BJ (cell line): Measurements from ENCODE around the gene FRAT1. TPM values are rescaled to one million over a fixed set of nuclear protein-coding genes. Genes with fewer than 3 reads are reported as not detected.

Source experiments
- CTCF ChIA-PET: fragments of 350-600 bp; formaldehyde crosslinking; extraction: SDS; loops from one replicate; lab custom pipeline; 2021; ENCODE audit warnings: antibody characterized with exemption, inconsistent platforms; lab: Yijun Ruan, JAX
- POLR2A ChIA-PET: fragments of 300-600 bp; sonication (Branson Sonifier 250); formaldehyde crosslinking; extraction: SDS; loops from one replicate; lab custom pipeline; 2021; ENCODE audit warnings: antibody characterized with exemption; lab: Charles Lee
- DNase-seq: peaks from one replicate; pipeline ENCODE4 v3.0.0-alpha.2; 2011; ENCODE audit warnings: low read depth
- H3K27me3 ChIP-seq: 2 replicates; pipeline ENCODE4 v1.6.0; 2011; ENCODE audit warnings: low read length; ENCODE audit not compliant: control insufficient read depth, insufficient read depth
- H3K36me3 ChIP-seq: 2 replicates; pipeline ENCODE4 v1.5.1; 2011; ENCODE audit warnings: low read length; ENCODE audit not compliant: control insufficient read depth, insufficient read depth
- H3K4me3 ChIP-seq: 2 replicates; pipeline ENCODE4 v1.5.1; 2011; ENCODE audit warnings: low read depth, mild to moderate bottlenecking, control low read depth, low read length
- CTCF ChIP-seq: IDR thresholded peaks from 2 replicates; pipeline ENCODE4 v1.5.1; 2011; ENCODE audit warnings: low read depth, mild to moderate bottlenecking, control low read depth, inconsistent platforms, low read length, moderate library complexity; ENCODE audit not compliant: insufficient read depth
- polyA plus RNA-seq: library from polyadenylated mRNA; depleted of rRNA; stranded (reverse); fragments of >200 nt; gene quantifications from 2 replicates; pipeline ENCODE4 v1.2.3, GENCODE V29; 2011

Gene FRAT1
- polyA plus RNA-seq, 1 experiment, result 1.2 TPM

GRCh38 chr10:97321032-97321803, 2.1 kb downstream of the FRAT1 start:
- no peaks in the 10 kb centered on the region for H3K36me3 ChIP-seq
- no peak for TF ChIP-seq CTCF
- no peaks in the 10 kb centered on the region for H3K27me3 ChIP-seq
- CTCF ChIA-PET, result interaction anchor here (2.2 kb wide), 1 partner anchor 11 kb away, joined by 17 read pairs; no protein-coding TSS in a partner anchor
- no peak overlapping the region; the same call in 1 of the 2 replicates for H3K4me3 ChIP-seq
- no peak for DNase-seq
- POLR2A ChIA-PET, result no interaction called here

DNA sequence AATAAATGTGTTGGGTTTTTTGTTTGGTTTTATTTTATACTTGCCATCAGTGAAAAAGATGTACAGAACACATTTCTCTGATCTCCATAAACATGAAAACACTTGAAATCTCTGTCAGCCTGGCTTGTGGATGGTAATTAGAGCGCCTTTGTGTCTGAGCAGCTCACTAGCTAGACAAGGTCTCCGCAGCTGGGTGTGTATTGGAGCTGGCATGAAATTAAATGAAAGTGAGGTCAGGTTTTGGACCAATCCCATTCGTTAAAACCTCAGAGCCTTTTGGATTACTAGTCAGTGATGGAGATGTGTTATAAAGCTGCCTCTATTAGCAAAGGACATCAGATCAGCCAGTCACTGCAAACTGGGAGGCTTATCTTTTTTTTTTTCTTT, 2.7 kb downstream of the FRAT1 start:
- no peak for DNase-seq
- Histone ChIP-seq H3K4me3 (no peak overlapping the region), H3K36me3 (no peaks in the 10 kb centered on the region), H3K27me3 (no peaks in the 10 kb centered on the region)
- ChIA-PET CTCF (interaction anchor here (2.2 kb wide), 1 partner anchor 11 kb away, joined by 17 read pairs; no protein-coding TSS in a partner anchor), POLR2A (no interaction called here)
- TF ChIP-seq CTCF, result no peak

- no peaks in the 10 kb centered on the region for H3K36me3 ChIP-seq
- ChIA-PET CTCF (no interaction called here), POLR2A (no interaction called here)
- no peak overlapping the region for H3K4me3 ChIP-seq
- DNase-seq, result no peak
- TF ChIP-seq CTCF, result no peak
- no peaks in the 10 kb centered on the region for H3K27me3 ChIP-seq
Observed at GRCh38 chr10:97323501-97323900, 4.4 kb downstream of the FRAT1 start.

DNA sequence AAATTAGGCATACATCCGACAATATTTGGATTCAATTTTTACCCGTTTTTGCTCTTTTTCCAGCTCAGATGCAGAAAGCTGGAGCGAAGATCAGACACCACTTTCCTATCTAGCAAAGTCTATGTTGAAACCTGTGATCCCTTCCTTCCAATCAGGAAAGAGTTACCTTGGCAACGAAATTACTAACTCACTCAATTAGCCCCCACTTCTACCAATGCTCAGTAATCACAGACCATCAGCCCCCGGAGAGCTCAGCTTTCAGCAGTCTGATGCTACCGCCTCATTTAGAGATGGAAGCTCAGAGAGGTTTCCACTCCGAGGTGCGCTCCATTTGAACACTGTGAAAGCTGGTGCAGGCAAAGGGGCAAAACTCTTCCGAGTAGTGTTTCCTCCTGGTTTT, 6.7 kb downstream of the FRAT1 start:
- CTCF ChIA-PET, result interaction anchor here (1.2 kb wide), 1 partner anchor 253 kb away, joined by 4 read pairs; no protein-coding TSS in a partner anchor
- DNase-seq, result no peak
- POLR2A ChIA-PET, result no interaction called here
- H3K4me3 ChIP-seq, result no peak overlapping the region
- H3K27me3 ChIP-seq, result no peaks in the 10 kb centered on the region
- no peaks in the 10 kb centered on the region for H3K36me3 ChIP-seq
- TF ChIP-seq CTCF, result no peak

GRCh38 chr10:97327348-97328294, 8.6 kb downstream of the FRAT1 start:
- H3K27me3 ChIP-seq, result no peaks in the 10 kb centered on the region
- H3K36me3 ChIP-seq, result no peaks in the 10 kb centered on the region
- no peak for TF ChIP-seq CTCF
- POLR2A ChIA-PET, result no interaction called here
- H3K4me3 ChIP-seq, result no peak overlapping the region
- DNase-seq, result no peak
- CTCF ChIA-PET, result interaction anchor here (0.9 kb wide), 1 partner anchor 255 kb away, joined by 3 read pairs; no protein-coding TSS in a partner anchor
